ENCODE data around the gene CCDC63. TPM values are rescaled to one million over a fixed set of nuclear protein-coding genes. Genes with fewer than 3 reads are reported as not detected.

Gene CCDC63
- total and polyA plus RNA-seq, 2 donors (not counting 3 experiments of a cell fraction or from before 2014, with no cell fraction given): not detected

- no peak for FAIRE-seq
- H2AFZ ChIP-seq (ENCODE audit: low read depth, low read length): no peak overlapping the region
- no peak overlapping the region for H3K27ac ChIP-seq (ENCODE audit: insufficient read depth, low read depth, low read length)
- intact Hi-C loops (cut with micrococcal nuclease) (no loop called here), dilution Hi-C loops (cut with MboI; ENCODE audit: extremely low pct_ligation_motif_present, low sequenced_read_pairs) (no loop called here)
- no peaks in the 10 kb centered on the region for H3K9me3 ChIP-seq (replicated peaks; ENCODE audit: control insufficient read depth, insufficient read depth, low read length)
- H4K20me1 ChIP-seq (replicated peaks; ENCODE audit: control insufficient read depth, extremely low read depth, insufficient read depth, low read length): no peaks in the 10 kb centered on the region
- no peak overlapping the region for H3K4me2 ChIP-seq (ENCODE audit: insufficient read depth, low read length)
- no peaks in the 10 kb centered on the region for H3K79me2 ChIP-seq (ENCODE audit: control insufficient read depth, insufficient read depth, low read length)
- no TSS peak for BruUV-seq (replicated peaks)
- ChIA-PET POLR2A (no interaction called here), CTCF (interaction anchor here (0.9 to 2.2 kb wide), 3 partner anchors 10 to 383 kb away, joined by 3 to 6 read pairs (median 4); no protein-coding TSS in a partner anchor)
- no peaks in the 10 kb centered on the region for H3K27me3 ChIP-seq (ENCODE audit: control insufficient read depth in 2 of 2, insufficient read depth in 2 of 2, low read length in 2 of 2)
- H3K36me3 ChIP-seq (ENCODE audit: control insufficient read depth in 2 of 2, extremely low read depth in 1 of 2, insufficient read depth in 2 of 2, low read length in 2 of 2): no peaks in the 10 kb centered on the region
- H3K9me1 ChIP-seq (replicated peaks; ENCODE audit: control insufficient read depth, extremely low read depth, insufficient read depth, low read length): no peaks in the 10 kb centered on the region
- TF ChIP-seq MYC (IDR thresholded peaks at IDR 0.05; ENCODE audit: low read depth, low read length) (no peak), MAX (IDR thresholded peaks at IDR 0.05; ENCODE audit: insufficient read depth, insufficient read length) (no peak), JUN (IDR thresholded peaks at IDR 0.05; ENCODE audit: borderline replicate concordance, insufficient read depth, insufficient read length, low read depth) (no peak), GATA2 (IDR thresholded peaks at IDR 0.05; ENCODE audit: insufficient read depth, insufficient read length, low read depth, low read length) (no peak), POLR2A (IDR thresholded peaks at IDR 0.05; ENCODE audit: low read depth, low read length) (no peak)
- H3K9ac ChIP-seq (replicated peaks; ENCODE audit: extremely low read depth, insufficient read depth, low read length): no peak overlapping the region
- H3K4me3 ChIP-seq (replicated peaks in 1 of 3; ENCODE audit: insufficient read depth in 1 of 3, low read depth in 1 of 3, low read length in 3 of 3): no peak overlapping the region
- H3K4me1 ChIP-seq (ENCODE audit: control insufficient read depth, extremely low read depth, insufficient read depth, low read length): no peaks in the 10 kb centered on the region
- no peak for DNase-seq (ENCODE audit: low read depth, low spot score)
Observed at GRCh38 chr12:110931315-110931728, 84.5 kb downstream of the CCDC63 start.

- H3K4me3 ChIP-seq (replicated peaks in 1 of 3; ENCODE audit: insufficient read depth in 1 of 3, low read depth in 1 of 3, low read length in 3 of 3): no peak overlapping the region
- H3K4me2 ChIP-seq (ENCODE audit: insufficient read depth, low read length): no peak overlapping the region
- dilution Hi-C loops (cut with MboI; ENCODE audit: extremely low pct_ligation_motif_present, low sequenced_read_pairs): no loop called here
- DNase-seq (ENCODE audit: low read depth, low spot score) (no peak), FAIRE-seq (no peak)
- H3K9me1 ChIP-seq (replicated peaks; ENCODE audit: control insufficient read depth, extremely low read depth, insufficient read depth, low read length): no peaks in the 10 kb centered on the region
- CTCF ChIA-PET: interaction anchor here (1.1 to 2.2 kb wide), 2 partner anchors 11 to 382 kb away, joined by 3 to 6 read pairs; no protein-coding TSS in a partner anchor
- no peaks in the 10 kb centered on the region for H3K9me3 ChIP-seq (replicated peaks; ENCODE audit: control insufficient read depth, insufficient read depth, low read length)
- no peak overlapping the region for H3K27ac ChIP-seq (ENCODE audit: insufficient read depth, low read depth, low read length)
- H3K9ac ChIP-seq (replicated peaks; ENCODE audit: extremely low read depth, insufficient read depth, low read length): no peak overlapping the region
- H3K27me3 ChIP-seq (ENCODE audit: control insufficient read depth in 2 of 2, insufficient read depth in 2 of 2, low read length in 2 of 2): no peaks in the 10 kb centered on the region
- intact Hi-C loops (cut with micrococcal nuclease): no loop called here
- no TSS peak for BruUV-seq (replicated peaks)
- H3K79me2 ChIP-seq (ENCODE audit: control insufficient read depth, insufficient read depth, low read length): no peaks in the 10 kb centered on the region
- H2AFZ ChIP-seq (ENCODE audit: low read depth, low read length): no peak overlapping the region
- TF ChIP-seq EZH2 (IDR thresholded peaks at IDR 0.05; ENCODE audit: borderline replicate concordance, low read depth, low read length, severe bottlenecking): no peak
- peak; percentile 18 to 37 for TF ChIP-seq CTCF (IDR thresholded peaks at IDR 0.05; ENCODE audit: extremely low read depth in 1 of 2, insufficient read depth in 1 of 2, low read depth in 1 of 2, low read length in 2 of 2)
- TF ChIP-seq FOS (IDR thresholded peaks at IDR 0.05; ENCODE audit: borderline replicate concordance, insufficient read depth, low read length): no peak
- no peak for TF ChIP-seq POLR2A (IDR thresholded peaks at IDR 0.05; ENCODE audit: low read depth, low read length)
- TF ChIP-seq POLR2AphosphoS5 (IDR thresholded peaks at IDR 0.05; ENCODE audit: insufficient read depth, low read depth, low read length): no peak
- TF ChIP-seq MAX (IDR thresholded peaks at IDR 0.05; ENCODE audit: insufficient read depth, insufficient read length): no peak
- TF ChIP-seq GATA2 (IDR thresholded peaks at IDR 0.05; ENCODE audit: insufficient read depth, insufficient read length, low read depth, low read length): no peak
- POLR2A ChIA-PET: no interaction called here
- no peaks in the 10 kb centered on the region for H3K4me1 ChIP-seq (ENCODE audit: control insufficient read depth, extremely low read depth, insufficient read depth, low read length)
- H3K36me3 ChIP-seq (ENCODE audit: control insufficient read depth in 2 of 2, extremely low read depth in 1 of 2, insufficient read depth in 2 of 2, low read length in 2 of 2): no peaks in the 10 kb centered on the region
- H4K20me1 ChIP-seq (replicated peaks; ENCODE audit: control insufficient read depth, extremely low read depth, insufficient read depth, low read length): no peaks in the 10 kb centered on the region
Observed at GRCh38 chr12:110932046-110932445, 85.3 kb downstream of the CCDC63 start.

All from endothelial cell of umbilical vein (primary cell).